ENCODE results near the gene HSF2. TPM values are rescaled to one million over a fixed set of nuclear protein-coding genes. Genes with fewer than 3 reads are reported as not detected.

HSF2 gene
- total RNA-seq, 4 donors from 2014 or later, result 12.4 to 37.2 (median 21.4) TPM

DNA sequence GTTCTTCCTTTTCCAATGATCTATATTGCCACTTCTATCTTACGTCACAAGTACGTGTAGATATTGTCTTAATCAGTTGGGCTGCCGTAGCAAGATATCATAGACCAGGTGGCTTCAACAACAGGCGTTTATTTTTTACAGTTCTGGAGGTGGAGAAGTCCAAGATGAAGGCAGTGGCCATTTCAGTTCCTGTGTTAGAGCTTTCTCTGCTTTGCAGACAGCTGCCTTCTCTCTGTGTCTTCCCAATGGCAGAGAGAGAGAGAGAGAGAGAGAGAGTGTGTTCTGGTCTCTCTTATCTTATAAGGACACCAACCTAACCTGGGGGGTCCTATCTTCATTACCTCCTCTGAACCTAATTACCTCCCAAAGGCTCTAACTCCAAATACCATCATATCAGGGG, 8.3 kb downstream of the HSF2 start:
- TF ChIP-seq EP300 (IDR thresholded peaks at IDR 0.05) (no peak), POLR2A (IDR thresholded peaks at IDR 0.05) (no peak), POLR2AphosphoS5 (IDR thresholded peaks at IDR 0.05) (no peak), CTCF (IDR thresholded peaks at IDR 0.05) (no peak)
- H3K4me3 ChIP-seq, result no peak overlapping the region
- no peak for DNase-seq (ENCODE audit: low spot score in 2 of 2)
- no peaks in the 10 kb centered on the region for H3K4me1 ChIP-seq
- no peak overlapping the region for H3K27ac ChIP-seq
- WGBS, result 65% methylated on average over 4 of the region's 4 CpGs
- H3K36me3 ChIP-seq, result no peaks in the 10 kb centered on the region
- no peaks in the 10 kb centered on the region for H3K27me3 ChIP-seq
- no peaks in the 10 kb centered on the region for H3K9me3 ChIP-seq

DNA sequence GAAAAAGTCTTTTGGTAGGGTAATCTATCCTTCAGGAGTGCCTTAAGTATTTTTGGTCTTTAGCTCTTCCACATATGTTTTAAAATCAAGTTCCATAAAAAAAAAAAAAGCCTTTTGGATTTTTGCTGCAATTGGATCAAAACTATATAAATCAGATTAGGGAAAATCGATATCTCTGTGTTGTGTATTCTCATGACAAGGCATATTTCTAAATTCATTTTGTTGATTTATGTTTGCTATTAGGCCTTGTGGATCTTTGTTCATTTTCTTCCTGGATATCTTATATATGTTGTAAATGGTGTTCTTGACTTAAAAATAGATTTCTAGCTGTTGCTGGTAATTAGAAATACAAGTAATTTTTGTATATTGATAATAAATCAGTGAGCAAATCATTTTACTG, 8.8 kb downstream of the HSF2 start:
- 63% methylated on average over 1 of the region's 1 CpG for WGBS
- Histone ChIP-seq H3K4me1 (no peaks in the 10 kb centered on the region), H3K27ac (no peak overlapping the region), H3K27me3 (no peaks in the 10 kb centered on the region), H3K36me3 (no peaks in the 10 kb centered on the region), H3K4me3 (no peak overlapping the region), H3K9me3 (no peaks in the 10 kb centered on the region)
- no peak for DNase-seq (ENCODE audit: low spot score in 2 of 2)
- TF ChIP-seq POLR2AphosphoS5 (IDR thresholded peaks at IDR 0.05) (no peak), CTCF (IDR thresholded peaks at IDR 0.05) (no peak)

- peaks cover 2% of the 10 kb centered on the region for H3K36me3 ChIP-seq
Measured at GRCh38 chr6:122408702-122409458, 9.4 kb downstream of the HSF2 start.

DNA sequence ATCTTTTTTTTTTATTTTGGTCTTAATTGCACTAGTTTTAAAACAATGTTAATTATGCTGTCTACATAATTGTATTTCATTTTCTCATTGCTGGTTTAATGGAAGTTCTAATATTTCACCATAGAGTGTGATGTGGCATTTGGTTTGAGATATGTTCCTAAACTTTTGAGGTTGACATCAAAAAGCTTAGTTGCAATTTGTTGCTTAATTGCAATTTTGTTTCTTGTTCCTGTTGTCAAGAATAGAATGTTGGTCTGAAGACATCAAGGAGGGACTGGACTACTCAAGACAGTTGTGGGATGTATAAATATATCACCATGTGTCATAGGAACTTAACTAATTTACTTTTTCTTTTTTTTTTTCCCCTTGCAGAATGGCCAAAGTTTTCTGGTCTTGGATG, 12.5 kb downstream of the HSF2 start:
- H3K9me3 ChIP-seq, result no peaks in the 10 kb centered on the region
- no peak overlapping the region for H3K4me3 ChIP-seq
- DNase-seq (ENCODE audit: low spot score in 2 of 2), result no peak
- no peak overlapping the region for H3K27ac ChIP-seq
- no peaks in the 10 kb centered on the region for H3K27me3 ChIP-seq
- TF ChIP-seq CTCF (IDR thresholded peaks at IDR 0.05) (no peak), POLR2AphosphoS5 (IDR thresholded peaks at IDR 0.05) (no peak), EP300 (IDR thresholded peaks at IDR 0.05) (no peak), POLR2A (IDR thresholded peaks at IDR 0.05) (no peak)
- H3K36me3 ChIP-seq, result peaks cover 5% of the 10 kb centered on the region
- no peaks in the 10 kb centered on the region for H3K4me1 ChIP-seq

More at GRCh38 chr6:122408702-122409458, 9.4 kb downstream of the HSF2 start:
- H3K4me1 ChIP-seq, result no peaks in the 10 kb centered on the region
- TF ChIP-seq POLR2AphosphoS5 (IDR thresholded peaks at IDR 0.05), result no peak
- no peak for TF ChIP-seq CTCF (IDR thresholded peaks at IDR 0.05)
- no peak for TF ChIP-seq EP300 (IDR thresholded peaks at IDR 0.05)
- no peak for TF ChIP-seq POLR2A (IDR thresholded peaks at IDR 0.05)
- no peaks in the 10 kb centered on the region for H3K9me3 ChIP-seq
- 70% methylated on average over 6 of the region's 6 CpGs for WGBS
- no peak overlapping the region for H3K4me3 ChIP-seq
- H3K27me3 ChIP-seq, result no peaks in the 10 kb centered on the region
- no peak overlapping the region for H3K27ac ChIP-seq
- DNase-seq (ENCODE audit: low spot score in 2 of 2), result no peak

- no peak for DNase-seq (ENCODE audit: low spot score in 2 of 2)
- TF ChIP-seq POLR2A (IDR thresholded peaks at IDR 0.05), result no peak
- TF ChIP-seq EP300 (IDR thresholded peaks at IDR 0.05), result no peak
- TF ChIP-seq POLR2AphosphoS5 (IDR thresholded peaks at IDR 0.05), result no peak
- no peak for TF ChIP-seq CTCF (IDR thresholded peaks at IDR 0.05)
- Histone ChIP-seq H3K9me3 (no peaks in the 10 kb centered on the region), H3K27me3 (no peaks in the 10 kb centered on the region), H3K36me3 (peaks cover 22% of the 10 kb centered on the region), H3K4me3 (no peak overlapping the region), H3K27ac (no peak overlapping the region), H3K4me1 (no peaks in the 10 kb centered on the region)
- WGBS, result 94% methylated on average over 1 of the region's 1 CpG
Measured at GRCh38 chr6:122416825-122417224, 17.4 kb downstream of the HSF2 start.
